Cerebellar nuclear complex (tissue), 1 donor: ENCODE results near the gene RAB10.
"Not testable (repeated sequence)": the region's sequence is repeated elsewhere in the genome, so short reads cannot be mapped to it uniquely, and the experiment has no call there.

Experiments
- DNase-seq, 2 experiments: peaks; one replicate each; lab custom pipeline; 2025; lab: John Stamatoyannopoulos, UW

The RAB10 gene

GRCh38 chr2:26157580-26157979 is 123.7 kb downstream of the RAB10 start:
- no peak for DNase-seq

- no peak for DNase-seq
These were observed 128.0 kb downstream of the RAB10 start for GRCh38 chr2:26161926-26162325.

GRCh38 chr2:26162963-26163362 is 129.1 kb downstream of the RAB10 start:
- no peak for DNase-seq

- DNase-seq = no peak
These were observed 130.3 kb downstream of the RAB10 start for GRCh38 chr2:26164231-26164630.

- no peak for DNase-seq
These were observed 130.8 kb downstream of the RAB10 start for GRCh38 chr2:26164641-26165211.

- DNase-seq = no peak
These were observed 131.5 kb downstream of the RAB10 start for GRCh38 chr2:26165403-26165802.

GRCh38 chr2:26166541-26166940 is 132.7 kb downstream of the RAB10 start:
- DNase-seq = not testable (repeated sequence)

GRCh38 chr2:26168785-26169184 is 134.9 kb downstream of the RAB10 start:
- no peak for DNase-seq

GRCh38 chr2:26169226-26169625 is 135.3 kb downstream of the RAB10 start:
- no peak for DNase-seq

- no peak for DNase-seq
These were observed 136.0 kb downstream of the RAB10 start for GRCh38 chr2:26169681-26170414.

GRCh38 chr2:26170795-26171194 is 136.9 kb downstream of the RAB10 start:
- DNase-seq = no peak

- no peak for DNase-seq
These were observed 138.4 kb downstream of the RAB10 start for GRCh38 chr2:26172189-26172870.

GRCh38 chr2:26172871-26173775 is 139.2 kb downstream of the RAB10 start, which contains the start of gene GAREM2:
GAREM2 (plus strand) TSS chr2:26173088; CDS start chr2:26173221, 133 bp downstream.
- DNase-seq = no peak

- DNase-seq = no peak
These were observed 140.0 kb downstream of the RAB10 start for GRCh38 chr2:26173776-26174482.

- no peak for DNase-seq
These were observed 141.0 kb downstream of the RAB10 start for GRCh38 chr2:26174691-26175465.

- DNase-seq = no peak
These were observed 141.8 kb downstream of the RAB10 start for GRCh38 chr2:26175466-26176278.

GRCh38 chr2:26176279-26176615 is 142.4 kb downstream of the RAB10 start:
- DNase-seq = no peak

GRCh38 chr2:26177122-26177521 is 143.2 kb downstream of the RAB10 start:
- no peak for DNase-seq

GRCh38 chr2:26178246-26178645 is 144.4 kb downstream of the RAB10 start:
- no peak for DNase-seq
